SU-DHL-6 (cell line): ENCODE results near the gene PPP2R5D.
A peak's percentile ranks its signal among the peaks of the same experiment; 100 is the strongest.

Source experiments
- H2AFZ ChIP-seq: fragments of 200-600 bp; sonication (generic); 2 replicates; pipeline ENCODE4 v1.6.1; 2014; ENCODE audit warnings: low read depth, mild to moderate bottlenecking, moderate library complexity, mixed read lengths, antibody characterized with exemption, low read length; ENCODE audit not compliant: severe bottlenecking
- H3F3A ChIP-seq: fragments of 200-600 bp; shearing (Covaris generic); 2 replicates; pipeline ENCODE4 v1.6.0; 2016; ENCODE audit warnings: antibody characterized with exemption, mild to moderate bottlenecking; ENCODE audit not compliant: insufficient read depth
- H3K27ac ChIP-seq: fragments of 200-600 bp; sonication (generic); 2 replicates; pipeline ENCODE4 v1.5.1; 2016; ENCODE audit warnings: low read depth, mild to moderate bottlenecking, low read length, moderate library complexity, mixed read lengths
- H3K27me3 ChIP-seq: fragments of 200-600 bp; sonication (generic), shearing (Covaris generic); 2 replicates; pipeline ENCODE4 v1.6.0; 2014; ENCODE audit warnings: mild to moderate bottlenecking, low read length
- H3K36me3 ChIP-seq: fragments of 200-600 bp; sonication (generic); 2 replicates; pipeline ENCODE4 v1.6.1; 2014; ENCODE audit warnings: mild to moderate bottlenecking, low read length, mixed read lengths
- H3K4me2 ChIP-seq: fragments of 300-600, 200-600 bp; shearing (Covaris generic), sonication (generic); 2 replicates; pipeline ENCODE4 v1.6.0; 2014; ENCODE audit warnings: low read length, low read depth, mild to moderate bottlenecking; ENCODE audit not compliant: poor library complexity, severe bottlenecking
- H3K4me3 ChIP-seq: fragments of 200-600 bp; sonication (generic); 2 replicates; pipeline ENCODE4 v1.5.1; 2014; ENCODE audit warnings: antibody characterized with exemption, low read length, mild to moderate bottlenecking, mixed read lengths; ENCODE audit not compliant: insufficient read depth, poor library complexity, severe bottlenecking
- H3K79me2 ChIP-seq: fragments of 200-600 bp; sonication (generic); 2 replicates; pipeline ENCODE4 v1.6.1; 2014; ENCODE audit warnings: mild to moderate bottlenecking, low read length, moderate library complexity; ENCODE audit not compliant: insufficient read depth
- H3K9ac ChIP-seq: fragments of 200-600 bp; sonication (generic); 2 replicates; pipeline ENCODE4 v1.7.0; 2014; ENCODE audit warnings: mild to moderate bottlenecking, low read length
- H3K9me2 ChIP-seq: fragments of 200-600 bp; sonication (generic); replicated peaks from 2 replicates; pipeline ENCODE4 v1.6.1; 2014; ENCODE audit warnings: low read length; ENCODE audit not compliant: insufficient read depth
- H3K9me3 ChIP-seq: fragments of 200-600 bp; sonication (generic); 2 replicates; pipeline ENCODE4 v1.6.1; 2014; ENCODE audit warnings: low read length, mixed read lengths; ENCODE audit not compliant: insufficient read depth
- H4K20me1 ChIP-seq: fragments of 200-600 bp; sonication (generic); 2 replicates; pipeline ENCODE4 v1.6.1; 2014; ENCODE audit warnings: low read depth, mild to moderate bottlenecking, antibody characterized with exemption, low read length, moderate library complexity, mixed read lengths
- EZH2phosphoT487 ChIP-seq: fragments of 200-600 bp; sonication (generic), shearing (Covaris generic); conservative IDR thresholded peaks from 2 replicates; pipeline ENCODE4 v1.6.1; 2018; ENCODE audit warnings: mild to moderate bottlenecking, antibody characterized with exemption, low read length, moderate library complexity, mixed read lengths
- TF ChIP-seq, protein P1 (sequence below): fragments of 200-600 bp; sonication (generic); IDR thresholded peaks from one replicate; pipeline ENCODE4 v1.5.1; 2017; ENCODE audit warnings: antibody characterized with exemption, mild to moderate bottlenecking, low read length, moderate library complexity; ENCODE audit not compliant: insufficient read depth, poor library complexity, severe bottlenecking

The PPP2R5D gene

DNA sequence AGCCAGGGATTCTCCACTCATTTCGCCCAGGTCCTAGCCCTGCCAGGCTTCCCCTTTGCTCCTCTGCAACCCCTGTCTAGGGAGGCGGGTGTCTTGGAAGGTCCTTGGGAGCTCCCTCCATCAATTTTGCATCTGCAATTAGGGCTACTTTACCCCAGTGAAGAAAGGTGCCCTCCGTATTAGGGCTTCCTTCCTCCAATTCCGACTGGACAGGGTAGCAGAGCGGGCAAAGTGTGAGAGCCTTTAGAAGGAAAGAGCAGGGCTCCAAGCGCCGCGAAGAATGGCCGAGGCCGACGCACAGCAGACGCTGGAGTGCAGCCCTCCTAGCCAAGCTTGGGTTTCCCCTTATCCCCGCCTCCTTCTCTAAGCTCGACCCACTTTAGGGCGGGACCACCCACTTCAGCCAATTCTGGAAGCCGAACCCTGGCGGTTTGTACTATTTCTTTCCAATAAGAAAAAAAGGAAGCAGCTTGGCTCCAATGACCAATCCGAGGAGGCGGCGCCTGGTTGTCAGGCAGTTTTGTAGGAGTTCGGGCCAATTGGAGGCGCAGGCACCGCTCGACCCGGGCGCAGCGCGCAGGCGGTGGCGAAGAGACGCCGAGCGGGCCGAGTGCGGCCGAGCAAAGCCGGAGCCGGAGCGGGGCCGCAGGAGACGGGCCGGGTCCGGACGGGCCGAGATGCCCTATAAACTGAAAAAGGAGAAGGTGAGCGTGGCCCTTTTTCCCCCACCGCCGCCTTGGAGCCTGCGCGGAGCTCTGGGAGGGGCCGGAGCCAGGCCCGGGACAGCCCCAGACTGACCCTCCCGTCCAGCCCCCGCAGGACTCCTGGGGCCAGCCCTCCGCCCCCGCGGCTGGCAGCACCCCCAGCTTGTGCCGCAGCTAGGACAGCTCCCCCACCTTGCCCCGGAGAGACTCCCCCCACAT is at the start of gene PPP2R5D:
Gene PPP2R5D (plus strand): TSS at position 570 of the 923 bp plus-strand sequence. CDS start 108 bp downstream, at position 678.
- Histone ChIP-seq H3F3A (peaks cover 8% of the 10 kb centered on the region; the same call in 1 of the 2 replicates), H3K4me2 (peak within 1 kb of the TSS; percentile 67), H2AFZ (peak within 1 kb of the TSS; percentile 71), H3K27ac (peak within 1 kb of the TSS; percentile 20), H3K27me3 (no peaks in the 10 kb centered on the region), H4K20me1 (no peaks in the 10 kb centered on the region), H3K36me3 (no peaks in the 10 kb centered on the region), H3K9ac (peak within 1 kb of the TSS; percentile 77), H3K4me3 (peak within 1 kb of the TSS; percentile 67), H3K9me2 (no peaks in the 10 kb centered on the region), H3K9me3 (no peaks in the 10 kb centered on the region), H3K79me2 (peaks cover 11% of the 10 kb centered on the region)
- TF ChIP-seq, protein P1, sequence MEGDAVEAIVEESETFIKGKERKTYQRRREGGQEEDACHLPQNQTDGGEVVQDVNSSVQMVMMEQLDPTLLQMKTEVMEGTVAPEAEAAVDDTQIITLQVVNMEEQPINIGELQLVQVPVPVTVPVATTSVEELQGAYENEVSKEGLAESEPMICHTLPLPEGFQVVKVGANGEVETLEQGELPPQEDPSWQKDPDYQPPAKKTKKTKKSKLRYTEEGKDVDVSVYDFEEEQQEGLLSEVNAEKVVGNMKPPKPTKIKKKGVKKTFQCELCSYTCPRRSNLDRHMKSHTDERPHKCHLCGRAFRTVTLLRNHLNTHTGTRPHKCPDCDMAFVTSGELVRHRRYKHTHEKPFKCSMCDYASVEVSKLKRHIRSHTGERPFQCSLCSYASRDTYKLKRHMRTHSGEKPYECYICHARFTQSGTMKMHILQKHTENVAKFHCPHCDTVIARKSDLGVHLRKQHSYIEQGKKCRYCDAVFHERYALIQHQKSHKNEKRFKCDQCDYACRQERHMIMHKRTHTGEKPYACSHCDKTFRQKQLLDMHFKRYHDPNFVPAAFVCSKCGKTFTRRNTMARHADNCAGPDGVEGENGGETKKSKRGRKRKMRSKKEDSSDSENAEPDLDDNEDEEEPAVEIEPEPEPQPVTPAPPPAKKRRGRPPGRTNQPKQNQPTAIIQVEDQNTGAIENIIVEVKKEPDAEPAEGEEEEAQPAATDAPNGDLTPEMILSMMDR = no peak
- no peak for TF ChIP-seq EZH2phosphoT487

DNA sequence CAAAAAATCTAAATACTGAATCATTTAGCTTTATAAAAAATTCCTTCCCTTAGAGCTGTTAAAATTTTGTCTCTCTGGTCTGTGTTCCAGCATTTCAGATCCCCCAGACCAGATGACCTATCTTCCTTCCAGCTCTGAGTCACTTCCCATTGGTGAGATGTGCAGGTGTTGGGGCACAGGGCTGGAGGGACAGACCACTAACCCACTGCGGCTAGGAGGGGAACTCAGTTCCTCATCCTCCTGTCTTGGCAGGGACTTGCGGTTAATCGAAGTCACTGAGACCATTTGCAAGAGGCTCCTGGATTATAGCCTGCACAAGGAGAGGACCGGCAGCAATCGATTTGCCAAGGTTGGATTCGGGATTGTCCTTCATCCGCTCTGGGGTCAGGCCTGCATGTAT is 49.0 kb upstream of the PPP2R5D start:
- Histone ChIP-seq H3K9ac (no peak overlapping the region), H3K79me2 (peaks cover 55% of the 10 kb centered on the region), H3F3A (peaks cover 4% of the 10 kb centered on the region), H3K27me3 (no peaks in the 10 kb centered on the region), H3K9me3 (no peaks in the 10 kb centered on the region), H3K4me2 (no peak overlapping the region), H3K9me2 (no peaks in the 10 kb centered on the region), H3K27ac (no peak overlapping the region), H2AFZ (no peak overlapping the region), H3K4me3 (no peak overlapping the region), H3K36me3 (peaks cover 9% of the 10 kb centered on the region; the same call in 1 of the 2 replicates), H4K20me1 (no peaks in the 10 kb centered on the region; the same call in 1 of the 2 replicates)
- TF ChIP-seq, protein P1 = no peak
- TF ChIP-seq EZH2phosphoT487 = no peak

DNA sequence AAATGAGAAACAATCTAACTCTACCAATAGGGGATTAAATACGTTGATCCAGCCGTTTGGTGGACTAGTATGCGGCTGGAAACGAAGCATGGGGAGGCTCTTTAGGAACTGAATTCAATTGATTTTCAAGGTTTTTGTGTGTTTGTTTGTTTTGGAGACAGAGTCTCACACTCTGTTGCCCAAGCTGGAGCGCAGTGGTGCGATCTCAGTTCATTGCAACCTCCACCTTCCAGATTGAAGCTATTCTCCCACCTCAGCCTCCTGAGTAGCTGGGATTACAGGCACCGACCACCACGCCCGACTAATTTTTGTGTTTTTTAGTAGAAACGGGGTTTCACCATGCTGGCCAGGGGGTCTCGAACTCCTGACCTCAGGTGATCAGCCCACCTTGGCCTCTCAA is 48.0 kb upstream of the PPP2R5D start:
- Histone ChIP-seq H3K4me2 (no peak overlapping the region), H2AFZ (no peak overlapping the region), H4K20me1 (no peaks in the 10 kb centered on the region; the same call in 1 of the 2 replicates), H3K27me3 (no peaks in the 10 kb centered on the region), H3K79me2 (peaks cover 45% of the 10 kb centered on the region), H3K27ac (no peak overlapping the region), H3K4me3 (no peak overlapping the region), H3K9ac (no peak overlapping the region), H3K36me3 (peaks cover 9% of the 10 kb centered on the region; the same call in 1 of the 2 replicates), H3F3A (no peaks in the 10 kb centered on the region), H3K9me2 (no peaks in the 10 kb centered on the region), H3K9me3 (no peaks in the 10 kb centered on the region)
- TF ChIP-seq, protein P1 = no peak
- no peak for TF ChIP-seq EZH2phosphoT487
